ENCODE results near the gene ARHGAP28.

DNA sequence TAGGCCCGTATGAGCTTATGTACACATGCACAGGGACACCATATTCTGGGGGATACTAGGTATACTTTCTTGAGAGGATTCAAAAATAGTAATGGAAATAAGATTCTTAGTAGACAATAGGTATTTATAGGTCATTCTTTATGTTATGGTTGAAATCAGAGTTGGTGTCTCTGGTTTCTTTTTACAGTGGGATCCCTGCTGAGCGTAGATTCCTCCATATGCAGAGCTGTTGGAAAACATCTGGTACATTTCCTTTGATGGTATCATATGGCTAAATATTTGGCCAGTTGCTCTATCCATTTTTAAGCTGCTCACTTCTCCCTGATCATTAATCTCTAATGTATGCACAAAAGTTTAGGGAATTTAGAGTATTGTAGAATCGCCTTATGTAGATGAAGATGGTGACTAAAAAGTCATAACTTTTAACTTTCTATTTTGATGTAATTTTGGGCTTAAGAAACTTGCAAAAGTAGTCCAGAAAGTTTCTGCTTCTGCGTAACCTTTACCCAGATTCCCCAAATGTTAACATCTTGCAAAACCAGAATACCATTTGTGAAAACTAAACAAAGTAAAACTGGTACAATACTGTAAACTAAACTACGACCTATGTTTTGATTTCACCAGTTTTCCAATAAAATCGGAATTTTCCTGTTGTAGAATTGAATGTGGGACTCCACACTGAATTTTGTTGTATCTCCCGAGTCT, 5.4 kb downstream of the ARHGAP28 start:
- TF ChIP-seq EZH2 (IDR thresholded peaks at IDR 0.05; ENCODE audit: insufficient read depth, poor library complexity, severe bottlenecking) (no peak), EZH2phosphoT487 (IDR thresholded peaks at IDR 0.05; ENCODE audit: insufficient read depth, low read depth) (no peak)

All from GM23248 (cell line).